Measurements from ENCODE around the gene IP6K2. TPM values are rescaled to one million over a fixed set of nuclear protein-coding genes. Genes with fewer than 3 reads are reported as not detected.

The IP6K2 gene
- polyA plus RNA-seq, 1 experiment: 110 TPM

GRCh38 chr3:48698891-48699290 is 18.1 kb downstream of the IP6K2 start:
- Histone ChIP-seq H3K9me3 (ENCODE audit: control insufficient read depth, insufficient read depth, low read length) (no peaks in the 10 kb centered on the region), H3K27me3 (ENCODE audit: control insufficient read depth, insufficient read depth, low read length) (no peaks in the 10 kb centered on the region), H3K4me3 (ENCODE audit: low read depth, low read length) (no peak overlapping the region), H3K27ac (ENCODE audit: low read depth, low read length) (no peak overlapping the region)
- no peak for DNase-seq (ENCODE audit: low read depth, low spot score)
- ChIA-PET CTCF (interaction anchor here (1.0 to 1.7 kb wide), 2 partner anchors 8 to 41 kb away, joined by 3 to 6 read pairs; no protein-coding TSS in a partner anchor), POLR2A (no interaction called here)
- no peak for TF ChIP-seq CTCF (IDR thresholded peaks at IDR 0.05; ENCODE audit: low read depth, low read length)

- no peaks in the 10 kb centered on the region for H3K27me3 ChIP-seq (ENCODE audit: control insufficient read depth, insufficient read depth, low read length)
- H3K27ac ChIP-seq (ENCODE audit: low read depth, low read length): no peak overlapping the region
- no peak for DNase-seq (ENCODE audit: low read depth, low spot score)
- H3K9me3 ChIP-seq (ENCODE audit: control insufficient read depth, insufficient read depth, low read length): no peaks in the 10 kb centered on the region
- H3K4me3 ChIP-seq (ENCODE audit: low read depth, low read length): no peak overlapping the region
- no peak for TF ChIP-seq CTCF (IDR thresholded peaks at IDR 0.05; ENCODE audit: low read depth, low read length)
- CTCF ChIA-PET: interaction anchor here (0.7 to 1.7 kb wide), 4 partner anchors 9 to 42 kb away, joined by 3 to 8 read pairs (median 4); no protein-coding TSS in a partner anchor
- POLR2A ChIA-PET: interaction anchor here (1.0 kb wide), 1 partner anchor 9 kb away, joined by 3 read pairs; no protein-coding TSS in a partner anchor
These were observed 19.1 kb downstream of the IP6K2 start for GRCh38 chr3:48697952-48698351.

GRCh38 chr3:48696601-48697000 is 20.4 kb downstream of the IP6K2 start:
- no peak overlapping the region for H3K27ac ChIP-seq (ENCODE audit: low read depth, low read length)

GRCh38 chr3:48696156-48696555 is 20.9 kb downstream of the IP6K2 start:
- CTCF ChIA-PET: interaction anchor here (1.0 to 1.1 kb wide), 2 partner anchors 10 to 43 kb away, joined by 3 to 4 read pairs; no protein-coding TSS in a partner anchor
- no peak for TF ChIP-seq CTCF (IDR thresholded peaks at IDR 0.05; ENCODE audit: low read depth, low read length)
- DNase-seq (ENCODE audit: low read depth, low spot score): no peak
- Histone ChIP-seq H3K27me3 (ENCODE audit: control insufficient read depth, insufficient read depth, low read length) (no peaks in the 10 kb centered on the region), H3K9me3 (ENCODE audit: control insufficient read depth, insufficient read depth, low read length) (no peaks in the 10 kb centered on the region), H3K27ac (ENCODE audit: low read depth, low read length) (no peak overlapping the region), H3K4me3 (ENCODE audit: low read depth, low read length) (no peak overlapping the region)
- POLR2A ChIA-PET: interaction anchor here (0.5 to 0.7 kb wide), 2 partner anchors 95 to 243 kb away, joined by 3 to 5 read pairs; no protein-coding TSS in a partner anchor

More at GRCh38 chr3:48696601-48697000, 20.4 kb downstream of the IP6K2 start:
- Histone ChIP-seq H3K4me3 (ENCODE audit: low read depth, low read length) (no peak overlapping the region), H3K27me3 (ENCODE audit: control insufficient read depth, insufficient read depth, low read length) (no peaks in the 10 kb centered on the region), H3K9me3 (ENCODE audit: control insufficient read depth, insufficient read depth, low read length) (no peaks in the 10 kb centered on the region)
- ChIA-PET CTCF (interaction anchor here (0.6 kb wide), 1 partner anchor 49 kb away, joined by 11 read pairs; no protein-coding TSS in a partner anchor), POLR2A (interaction anchor here (0.5 to 0.7 kb wide), 2 partner anchors 95 to 243 kb away, joined by 3 to 5 read pairs; no protein-coding TSS in a partner anchor)
- TF ChIP-seq CTCF (IDR thresholded peaks at IDR 0.05; ENCODE audit: low read depth, low read length): no peak
- DNase-seq (ENCODE audit: low read depth, low spot score): no peak

GRCh38 chr3:48695393-48695753 is 21.6 kb downstream of the IP6K2 start:
- no peak for TF ChIP-seq CTCF (IDR thresholded peaks at IDR 0.05; ENCODE audit: low read depth, low read length)
- Histone ChIP-seq H3K27ac (ENCODE audit: low read depth, low read length) (peak overlapping the region; percentile 70), H3K4me3 (ENCODE audit: low read depth, low read length) (peak overlapping the region; percentile 13; the same call in 1 of the 2 replicates), H3K27me3 (ENCODE audit: control insufficient read depth, insufficient read depth, low read length) (no peaks in the 10 kb centered on the region), H3K9me3 (ENCODE audit: control insufficient read depth, insufficient read depth, low read length) (no peaks in the 10 kb centered on the region)
- ChIA-PET POLR2A (no interaction called here), CTCF (interaction anchor here (1.0 to 1.1 kb wide), 2 partner anchors 9 to 44 kb away, joined by 3 to 4 read pairs; no protein-coding TSS in a partner anchor)
- no peak for DNase-seq (ENCODE audit: low read depth, low spot score)

All from AG04450 (cell line).